Hematopoietic multipotent progenitor cell treated with erythropoietin and hydrocortisone succinate and interleukin-3 and kit ligand, for 8 days (in vitro differentiated cells): ENCODE data around the gene ST8SIA5.

Experiments used
- DNase-seq: peaks from one replicate; pipeline ENCODE4 v3.0.0-alpha.2; 2015

ST8SIA5 gene

DNA sequence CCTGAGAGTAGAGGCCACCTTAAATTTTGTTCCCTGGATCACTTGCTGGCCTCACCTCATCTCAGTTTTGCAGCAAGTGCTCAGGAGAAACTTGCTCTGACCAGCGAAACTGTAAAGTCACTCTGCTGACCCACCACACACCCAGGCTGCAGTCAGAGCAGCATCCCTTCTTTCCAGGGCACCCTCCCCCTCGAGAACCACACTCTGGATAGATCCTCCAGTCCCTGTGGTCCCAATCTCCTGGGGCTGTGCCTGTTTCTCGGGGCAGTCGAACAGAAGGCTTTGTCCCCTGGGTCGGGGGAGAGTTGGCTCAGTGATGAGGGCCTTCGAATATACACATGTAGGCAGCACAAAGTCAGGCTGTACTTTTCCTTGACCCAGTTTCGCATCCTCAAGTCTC is 18.4 kb downstream of the ST8SIA5 start:
- no peak for DNase-seq

- DNase-seq, result no peak
Observed at GRCh38 chr18:46736736-46737135, 20.1 kb downstream of the ST8SIA5 start.

DNA sequence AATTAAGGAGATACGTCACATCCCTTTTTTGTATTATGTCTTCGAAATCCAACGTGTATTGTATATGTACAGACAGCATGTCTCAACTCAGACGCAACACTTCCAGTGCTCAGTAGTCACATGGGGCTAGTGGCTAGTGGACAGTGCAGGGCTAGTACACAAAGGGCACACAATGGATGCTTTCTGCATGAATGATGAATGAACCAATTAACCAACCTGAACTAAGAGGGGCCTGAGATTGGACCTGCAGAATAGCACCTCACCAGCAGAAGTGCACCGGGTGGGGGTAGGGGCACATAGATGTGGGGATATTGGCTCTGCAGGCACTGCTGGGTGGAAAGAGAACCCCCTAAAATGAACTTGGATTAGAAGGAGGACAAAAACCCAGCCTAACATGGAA is 20.7 kb downstream of the ST8SIA5 start:
- no peak for DNase-seq

GRCh38 chr18:46734981-46735380 is 21.9 kb downstream of the ST8SIA5 start:
- DNase-seq, result no peak

- DNase-seq, result no peak
Observed at GRCh38 chr18:46733872-46734271, 23.0 kb downstream of the ST8SIA5 start.

GRCh38 chr18:46732801-46733200 is 24.1 kb downstream of the ST8SIA5 start:
- no peak for DNase-seq

- DNase-seq, result no peak
Observed at GRCh38 chr18:46732201-46732600, 24.7 kb downstream of the ST8SIA5 start.

GRCh38 chr18:46731316-46731715 is 25.5 kb downstream of the ST8SIA5 start:
- no peak for DNase-seq

DNA sequence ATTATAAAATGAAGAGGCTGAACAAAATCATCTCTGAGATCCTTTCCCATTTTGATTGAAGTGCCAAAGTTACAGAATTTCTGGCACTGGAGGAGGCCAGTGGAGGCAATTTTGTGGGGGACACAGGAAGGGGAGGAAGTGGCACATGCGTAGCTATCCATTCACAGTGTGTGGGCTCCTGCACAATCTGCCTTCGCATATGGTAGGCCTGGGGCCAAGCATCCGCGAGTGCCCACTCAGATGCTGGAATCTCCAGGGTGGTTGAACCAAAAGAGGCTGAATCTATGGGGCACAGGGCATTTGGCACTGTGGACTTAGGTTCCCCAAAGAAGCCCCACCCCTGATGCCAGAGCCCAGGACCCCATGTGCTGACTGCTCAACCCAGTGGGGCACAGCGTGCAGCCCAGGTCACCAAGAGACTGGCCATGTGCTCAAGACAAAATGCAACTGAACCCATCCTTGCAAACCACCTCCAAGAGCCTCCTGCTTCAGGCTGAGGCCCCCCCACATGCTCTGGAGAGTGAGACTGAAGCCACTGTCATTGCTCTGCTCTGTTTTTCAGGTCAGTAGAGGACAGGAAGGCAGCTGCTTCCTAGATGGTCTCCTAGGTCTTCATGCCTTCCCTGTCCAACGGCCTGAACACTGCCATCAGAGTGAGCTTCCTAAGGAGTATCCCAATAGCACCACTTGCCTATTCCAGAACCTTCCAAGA is 28.5 kb downstream of the ST8SIA5 start:
- DNase-seq, result no peak

GRCh38 chr18:46727177-46727576 is 29.7 kb downstream of the ST8SIA5 start:
- no peak for DNase-seq

DNA sequence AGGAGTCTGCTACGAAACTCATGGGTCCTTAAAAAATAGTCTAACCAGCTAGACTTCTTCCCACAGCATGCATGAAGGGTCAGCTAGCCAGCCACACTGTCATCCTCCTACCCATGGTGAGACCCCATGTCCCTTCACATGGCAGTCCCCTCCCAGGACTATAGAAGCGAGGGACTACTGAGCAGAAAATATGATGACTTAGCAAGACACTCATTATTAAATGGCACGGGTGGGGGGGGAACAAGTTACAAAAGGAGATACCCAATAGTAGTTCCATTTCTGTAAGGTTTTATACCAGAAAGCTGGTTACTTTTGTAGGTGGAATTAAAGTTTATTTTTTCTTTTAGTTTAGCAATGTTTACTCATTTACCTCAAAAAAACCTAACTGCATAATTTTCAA is 31.5 kb downstream of the ST8SIA5 start:
- no peak for DNase-seq

GRCh38 chr18:46723856-46724415 is 32.9 kb downstream of the ST8SIA5 start:
- no peak for DNase-seq

DNA sequence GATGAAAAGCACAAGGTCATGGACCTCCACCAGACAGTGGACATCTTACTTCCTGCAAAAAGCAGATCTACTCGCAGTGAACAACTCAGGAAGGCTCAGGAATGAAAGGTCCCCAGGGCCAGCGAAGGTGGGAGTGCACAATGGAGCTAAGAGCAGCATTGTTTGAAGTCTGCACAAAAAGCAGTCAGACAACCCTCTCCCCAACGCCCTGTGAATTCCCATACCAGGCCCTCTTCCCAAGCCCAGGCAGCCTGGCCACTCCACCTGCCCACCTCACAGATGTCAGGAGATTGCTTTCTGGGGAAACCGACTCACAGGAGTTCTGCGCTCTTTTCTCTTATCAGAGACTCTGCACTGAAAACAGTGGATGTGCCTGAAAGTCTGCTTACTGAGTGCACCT is 34.8 kb downstream of the ST8SIA5 start:
- DNase-seq, result no peak

- DNase-seq, result no peak
Observed at GRCh38 chr18:46721331-46721730, 35.5 kb downstream of the ST8SIA5 start.

- DNase-seq, result no peak
Observed at GRCh38 chr18:46720521-46720920, 36.3 kb downstream of the ST8SIA5 start.

DNA sequence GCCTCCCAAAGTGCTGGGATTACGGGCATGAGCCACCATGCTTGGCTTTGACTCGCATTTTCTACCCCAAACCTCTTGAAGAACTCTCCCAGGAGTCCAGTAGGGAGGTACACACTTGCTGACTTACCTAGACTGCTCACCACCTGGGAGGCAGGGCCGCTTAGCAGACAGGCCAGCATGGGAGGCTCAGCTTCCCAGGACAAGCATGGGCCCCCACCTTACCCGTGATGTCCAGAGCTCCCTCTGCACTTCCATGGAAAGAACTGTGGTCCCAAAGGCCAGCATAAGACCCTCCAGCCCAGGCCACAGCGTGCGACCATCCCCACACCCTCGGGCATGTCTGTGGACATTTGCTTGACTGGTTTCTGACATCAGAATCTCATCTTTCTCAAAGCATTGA is 36.8 kb downstream of the ST8SIA5 start:
- DNase-seq, result no peak

GRCh38 chr18:46719388-46719787 is 37.5 kb downstream of the ST8SIA5 start:
- DNase-seq, result no peak

DNA sequence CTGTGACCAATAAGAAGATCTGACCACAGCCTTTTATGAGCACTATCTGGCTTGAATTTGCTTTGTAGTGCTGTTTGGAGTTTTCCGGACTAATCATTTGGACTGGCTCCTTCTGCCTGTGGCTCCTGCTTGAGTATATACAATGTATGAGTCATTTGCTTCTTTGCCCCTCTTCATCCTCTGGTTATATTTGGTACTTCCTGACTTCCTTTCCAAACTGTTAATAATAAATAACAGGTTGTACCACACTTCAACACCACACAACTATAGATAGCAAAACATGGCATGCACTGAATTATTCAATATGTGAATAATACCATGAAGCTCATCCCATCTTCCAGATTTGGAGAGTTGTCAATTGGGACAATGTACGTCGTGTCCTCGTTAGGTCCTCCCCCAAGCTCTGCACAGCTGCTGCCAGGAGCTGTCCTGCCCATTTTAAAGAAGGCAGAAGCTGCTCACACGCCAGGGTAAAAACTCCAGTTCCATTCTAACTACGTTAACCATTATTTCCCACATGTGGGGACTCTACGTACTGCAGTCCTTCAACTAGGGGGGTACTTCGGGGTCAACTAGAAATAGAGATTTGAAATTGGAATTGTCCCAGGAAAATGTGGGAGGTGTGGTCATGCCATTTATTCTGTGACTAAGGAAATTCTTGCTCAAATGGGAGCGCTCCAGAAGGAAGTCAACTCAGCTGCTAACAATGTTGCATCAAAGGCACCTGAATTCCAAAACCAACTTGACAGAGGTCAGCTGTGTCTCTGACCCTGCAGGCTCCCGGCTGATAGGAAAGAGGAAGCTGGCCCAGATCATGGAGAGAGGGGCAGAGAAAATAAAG is 38.1 kb downstream of the ST8SIA5 start:
- DNase-seq, result no peak

DNA sequence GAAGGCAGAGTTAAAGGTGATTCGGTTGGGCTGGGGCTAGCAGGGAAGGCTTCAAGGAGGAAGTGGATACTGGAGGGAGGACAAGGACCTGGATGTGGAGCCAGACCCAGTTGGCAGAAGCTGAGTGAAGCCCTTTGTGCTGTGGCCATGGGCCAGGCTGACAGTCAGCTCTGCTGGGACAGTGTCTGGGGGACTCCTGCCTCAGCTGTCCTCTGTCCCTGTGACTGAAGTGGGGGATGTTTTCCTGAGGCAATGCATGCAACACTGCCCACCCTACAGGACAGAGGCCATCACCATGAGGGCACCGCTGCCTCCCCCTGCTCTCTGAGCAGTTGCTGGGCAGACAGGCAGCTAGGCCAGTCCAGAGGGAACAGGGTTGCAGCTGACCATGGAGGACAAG is 40.0 kb downstream of the ST8SIA5 start:
- no peak for DNase-seq

GRCh38 chr18:46716336-46716735 is 40.5 kb downstream of the ST8SIA5 start:
- no peak for DNase-seq

GRCh38 chr18:46715062-46715461 is 41.8 kb downstream of the ST8SIA5 start:
- DNase-seq, result no peak

- no peak for DNase-seq
Observed at GRCh38 chr18:46712406-46712805, 44.4 kb downstream of the ST8SIA5 start.

DNA sequence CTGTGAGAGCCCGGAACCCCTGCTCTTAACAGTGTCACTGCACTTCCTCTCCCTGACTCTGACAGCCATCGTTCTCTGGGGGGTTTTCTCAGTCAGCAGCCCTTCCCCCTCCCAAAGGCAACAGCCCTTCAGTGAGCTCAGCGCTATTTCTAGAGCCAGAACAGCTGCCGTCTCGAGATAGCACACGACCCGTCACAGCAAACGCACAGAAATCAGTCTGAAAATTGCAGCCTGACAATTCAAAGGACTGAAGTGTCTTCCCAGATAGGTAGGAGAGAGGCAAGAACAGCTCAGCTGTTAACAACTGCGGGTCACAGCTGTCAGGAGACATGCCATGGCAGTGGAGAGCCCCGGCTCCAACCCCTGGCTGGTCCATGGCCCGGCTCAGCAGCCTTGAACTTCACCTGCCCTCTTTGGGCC is 45.4 kb downstream of the ST8SIA5 start:
- DNase-seq, result peak; percentile 71

DNA sequence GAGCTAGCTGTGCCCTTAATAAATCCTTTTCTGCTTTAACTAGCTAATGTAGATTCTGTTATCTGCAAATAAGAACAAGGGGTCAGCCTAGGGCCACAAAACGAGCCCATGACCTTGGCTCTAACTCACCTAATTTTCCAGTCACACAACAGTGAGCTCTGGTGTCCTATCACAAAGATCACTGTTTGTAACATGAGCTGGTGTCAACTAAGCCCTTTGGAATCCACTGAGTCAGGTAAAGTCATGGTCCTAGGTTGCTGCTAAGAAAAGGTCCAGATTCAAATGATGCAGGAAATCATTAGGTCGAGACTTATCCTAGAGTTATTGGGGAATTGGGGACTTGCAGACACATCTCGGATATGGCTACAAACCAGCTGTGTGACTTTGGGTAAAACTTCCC is 49.9 kb downstream of the ST8SIA5 start:
- no peak for DNase-seq
